GM13976 (cell line): ENCODE data around the gene GRB2.

Experiments
- DNase-seq: peaks from one replicate; pipeline ENCODE4 v3.0.0; 2012; ENCODE audit warnings: low spot score
- CTCF ChIP-seq: IDR thresholded peaks from 2 replicates; pipeline ENCODE4 v1.5.1; 2012; ENCODE audit warnings: borderline replicate concordance, mild to moderate bottlenecking; ENCODE audit not compliant: insufficient read depth; ENCODE audit errors: extremely low read depth, missing control alignments, control extremely low read depth
- in situ Hi-C: fragments of 300-500 bp; cut with MboI; formaldehyde crosslinking; loops from one replicate; pipeline ENCODE4 v1.12.0; 2022; ENCODE audit warnings: low sequenced_read_pairs, mixed read lengths, inconsistent platforms; ENCODE audit not compliant: unreplicated experiment

Gene GRB2

GRCh38 chr17:75365931-75366275, 39.6 kb downstream of the GRB2 start:
- DNase-seq: no peak
- in situ Hi-C loops: no loop called here
- no peak for TF ChIP-seq CTCF

GRCh38 chr17:75365009-75365930, 40.2 kb downstream of the GRB2 start:
- TF ChIP-seq CTCF: no peak
- in situ Hi-C loops: no loop called here
- DNase-seq: no peak

GRCh38 chr17:75364078-75364477, 41.4 kb downstream of the GRB2 start:
- DNase-seq: no peak
- no peak for TF ChIP-seq CTCF
- in situ Hi-C loops: no loop called here

- no peak for DNase-seq
- in situ Hi-C loops: no loop called here
These were observed 43.5 kb downstream of the GRB2 start for GRCh38 chr17:75361996-75362395.

GRCh38 chr17:75361344-75361743, 44.1 kb downstream of the GRB2 start:
- TF ChIP-seq CTCF: no peak
- in situ Hi-C loops: no loop called here
- no peak for DNase-seq

More at GRCh38 chr17:75361996-75362395, 43.5 kb downstream of the GRB2 start:
- TF ChIP-seq CTCF: no peak

- TF ChIP-seq CTCF: no peak
- no peak for DNase-seq
- in situ Hi-C loops: no loop called here
These were observed 49.1 kb downstream of the GRB2 start for GRCh38 chr17:75356260-75356937.
